ENCODE measurements around the gene STARD10. TPM values are rescaled to one million over a fixed set of nuclear protein-coding genes. Genes with fewer than 3 reads are reported as not detected.

The STARD10 gene
- total RNA-seq, 1 donor from 2014 or later, result 170 TPM

GRCh38 chr11:72759468-72759985 lies 34.3 kb downstream of the STARD10 start:
- Mint-ChIP-seq H3K4me3 (no peak overlapping the region), H3K36me3 (peaks cover 32% of the 10 kb centered on the region), H3K4me1 (ENCODE audit: unreplicated experiment) (peaks cover 39% of the 10 kb centered on the region), H3K9me3 (no peaks in the 10 kb centered on the region), H3K27ac (no peak overlapping the region), H3K27me3 (no peaks in the 10 kb centered on the region)
- no peak for DNase-seq (ENCODE audit: extremely low spot score, unreplicated experiment)
- TF ChIP-seq CTCF (conservative IDR thresholded peaks at IDR 0.05), result no peak

GRCh38 chr11:72758690-72759389 lies 35.0 kb downstream of the STARD10 start:
- DNase-seq (ENCODE audit: extremely low spot score, unreplicated experiment), result no peak
- peaks cover 38% of the 10 kb centered on the region for H3K4me1 Mint-ChIP-seq (ENCODE audit: unreplicated experiment)
- H3K9me3 Mint-ChIP-seq, result no peaks in the 10 kb centered on the region
- TF ChIP-seq CTCF (conservative IDR thresholded peaks at IDR 0.05), result no peak
- H3K36me3 Mint-ChIP-seq, result peaks cover 36% of the 10 kb centered on the region
- H3K4me3 Mint-ChIP-seq, result peak overlapping the region; percentile 21
- peak overlapping the region; percentile 56 for H3K27ac Mint-ChIP-seq
- H3K27me3 Mint-ChIP-seq, result no peaks in the 10 kb centered on the region

GRCh38 chr11:72758304-72758689 lies 35.5 kb downstream of the STARD10 start:
- Mint-ChIP-seq H3K4me3 (no peak overlapping the region), H3K27me3 (no peaks in the 10 kb centered on the region), H3K27ac (peak overlapping the region; percentile 56), H3K9me3 (no peaks in the 10 kb centered on the region), H3K4me1 (ENCODE audit: unreplicated experiment) (peaks cover 33% of the 10 kb centered on the region), H3K36me3 (peaks cover 36% of the 10 kb centered on the region)
- TF ChIP-seq CTCF (conservative IDR thresholded peaks at IDR 0.05), result no peak
- no peak for DNase-seq (ENCODE audit: extremely low spot score, unreplicated experiment)

GRCh38 chr11:72755713-72756285 lies 38.0 kb downstream of the STARD10 start:
- no peak for TF ChIP-seq CTCF (conservative IDR thresholded peaks at IDR 0.05)
- Mint-ChIP-seq H3K4me1 (ENCODE audit: unreplicated experiment) (peaks cover 35% of the 10 kb centered on the region), H3K27ac (peak overlapping the region; percentile 89), H3K27me3 (no peaks in the 10 kb centered on the region), H3K4me3 (peak overlapping the region; percentile 68), H3K36me3 (peaks cover 34% of the 10 kb centered on the region), H3K9me3 (no peaks in the 10 kb centered on the region)
- DNase-seq (ENCODE audit: extremely low spot score, unreplicated experiment), result no peak

- Mint-ChIP-seq H3K4me3 (no peak overlapping the region), H3K27me3 (no peaks in the 10 kb centered on the region), H3K9me3 (no peaks in the 10 kb centered on the region), H3K27ac (no peak overlapping the region), H3K4me1 (ENCODE audit: unreplicated experiment) (peaks cover 30% of the 10 kb centered on the region), H3K36me3 (peaks cover 33% of the 10 kb centered on the region)
- no peak for DNase-seq (ENCODE audit: extremely low spot score, unreplicated experiment)
- no peak for TF ChIP-seq CTCF (conservative IDR thresholded peaks at IDR 0.05)
Observed at GRCh38 chr11:72754544-72755155, 39.2 kb downstream of the STARD10 start.
